HG02763 (cell line): ENCODE measurements around the gene ABCA13.

Source experiments
- ATAC-seq: cut with Tn5 transposase; IDR thresholded peaks from one replicate; pipeline ENCODE4 v1.9.1; 2021; ENCODE audit warnings: mild to moderate bottlenecking, moderate library complexity; ENCODE audit not compliant: unreplicated experiment

The ABCA13 gene

DNA sequence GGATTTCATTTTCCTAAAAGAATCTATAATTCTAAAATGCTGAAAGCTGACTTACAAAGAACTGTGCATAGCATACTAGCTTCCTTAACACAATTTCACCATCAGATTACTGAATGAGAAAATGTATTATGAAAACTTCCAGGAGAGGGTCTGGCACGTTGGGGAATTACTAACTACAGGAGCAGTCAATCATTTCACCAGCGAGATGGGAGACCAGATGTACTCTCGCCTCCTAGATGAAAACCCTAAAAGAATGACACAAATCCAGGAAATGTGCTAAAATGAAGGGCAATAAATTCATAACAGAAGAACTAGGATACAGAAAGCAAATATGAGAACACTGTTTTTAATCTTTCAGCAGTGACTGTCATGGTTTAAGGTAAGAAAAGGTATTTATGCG lies 330.8 kb downstream of the ABCA13 start:
- ATAC-seq: no peak

GRCh38 chr7:48505051-48505450 lies 333.8 kb downstream of the ABCA13 start:
- no peak for ATAC-seq

GRCh38 chr7:48505466-48505865 lies 334.2 kb downstream of the ABCA13 start:
- no peak for ATAC-seq

- no peak for ATAC-seq
Measured at GRCh38 chr7:48506569-48506968, 335.3 kb downstream of the ABCA13 start.

- no peak for ATAC-seq
Measured at GRCh38 chr7:48511080-48511479, 339.8 kb downstream of the ABCA13 start.

GRCh38 chr7:48512892-48513291 lies 341.6 kb downstream of the ABCA13 start:
- no peak for ATAC-seq

DNA sequence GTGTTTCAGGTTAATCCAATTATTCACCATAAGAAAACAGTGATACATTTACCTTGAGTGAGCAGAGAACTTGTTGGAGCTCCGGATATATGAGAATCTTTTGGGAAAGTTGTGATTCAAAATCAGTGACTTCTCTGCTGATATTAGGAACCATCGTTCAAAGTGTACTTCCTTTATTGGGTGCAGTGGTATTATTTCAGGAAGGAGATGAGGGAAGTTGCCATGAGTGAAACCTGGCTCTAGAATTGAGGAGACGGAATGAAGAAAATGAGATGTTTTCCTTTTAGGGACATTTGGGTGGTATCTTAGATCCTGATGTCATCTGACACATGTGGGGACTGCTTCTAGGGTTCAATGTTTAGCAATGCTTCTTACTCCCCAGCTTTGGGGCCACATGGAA lies 343.9 kb downstream of the ABCA13 start:
- ATAC-seq: no peak

DNA sequence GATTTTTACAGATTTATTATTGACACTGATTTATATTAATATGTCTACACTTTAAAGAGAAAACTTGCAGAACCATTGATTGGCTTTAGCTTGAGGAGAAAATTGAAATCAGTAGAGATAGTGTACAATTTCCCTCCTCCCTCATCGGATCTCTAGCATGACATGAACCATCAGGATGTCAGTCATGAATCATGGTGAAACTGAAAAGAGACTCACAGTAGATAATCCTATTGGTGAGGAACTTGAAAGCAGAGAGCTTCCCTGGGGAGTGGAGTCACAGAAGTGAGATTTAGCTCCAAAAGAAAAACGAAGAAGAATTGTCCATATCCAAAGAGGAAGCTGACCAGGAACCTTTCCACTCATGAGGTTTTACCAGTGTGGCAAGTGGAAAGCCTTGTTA lies 346.8 kb downstream of the ABCA13 start:
- ATAC-seq: no peak

- no peak for ATAC-seq
Measured at GRCh38 chr7:48522692-48523091, 351.4 kb downstream of the ABCA13 start.

DNA sequence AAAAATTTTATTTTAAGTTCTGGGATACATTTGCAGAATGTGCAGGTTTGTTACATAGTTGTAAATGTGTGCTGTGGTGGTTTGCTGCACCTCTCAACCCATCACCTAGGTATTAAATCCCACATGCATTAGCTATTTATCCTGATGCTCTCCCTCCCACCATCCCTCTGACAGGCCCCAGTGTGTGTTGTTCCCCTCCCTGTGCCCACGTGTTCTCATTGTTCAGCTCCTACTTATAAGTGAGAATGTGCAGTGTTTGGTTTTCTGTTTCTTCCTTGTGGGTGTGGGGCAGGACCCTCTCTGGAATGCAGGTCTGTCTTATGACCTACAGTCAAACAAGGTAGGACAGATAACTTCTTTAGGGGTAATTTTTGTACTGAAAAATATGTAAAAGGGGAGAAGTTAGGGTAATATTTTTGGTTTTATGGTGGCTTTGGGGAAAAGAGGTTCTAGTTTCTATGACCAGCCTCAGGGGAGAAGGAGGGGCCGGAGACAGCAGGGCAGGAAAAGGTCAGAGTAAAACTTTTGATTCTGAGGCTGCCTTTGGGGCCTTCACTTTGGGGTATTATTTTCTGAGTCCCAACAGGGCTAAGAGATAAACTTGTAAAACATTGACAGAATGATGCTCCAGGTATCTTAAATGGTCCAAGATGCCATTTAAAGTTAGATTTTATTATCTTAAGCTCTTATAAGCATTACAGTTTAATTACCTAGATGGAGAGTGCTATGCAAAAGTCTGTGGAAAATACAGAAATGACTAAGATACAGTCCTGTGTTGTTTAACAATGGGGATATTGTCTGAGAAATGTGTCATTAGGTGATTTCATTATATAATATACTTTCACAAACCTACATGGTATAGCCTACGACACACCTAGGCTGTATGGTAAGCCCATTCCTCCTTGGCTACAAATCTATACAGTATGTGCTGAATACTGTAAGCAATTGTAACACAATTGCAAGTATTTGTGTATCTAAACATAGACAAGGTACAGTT lies 354.8 kb downstream of the ABCA13 start:
- ATAC-seq: no peak

- ATAC-seq: no peak
Measured at GRCh38 chr7:48528646-48529045, 357.4 kb downstream of the ABCA13 start.

- no peak for ATAC-seq
Measured at GRCh38 chr7:48537561-48537960, 366.3 kb downstream of the ABCA13 start.

DNA sequence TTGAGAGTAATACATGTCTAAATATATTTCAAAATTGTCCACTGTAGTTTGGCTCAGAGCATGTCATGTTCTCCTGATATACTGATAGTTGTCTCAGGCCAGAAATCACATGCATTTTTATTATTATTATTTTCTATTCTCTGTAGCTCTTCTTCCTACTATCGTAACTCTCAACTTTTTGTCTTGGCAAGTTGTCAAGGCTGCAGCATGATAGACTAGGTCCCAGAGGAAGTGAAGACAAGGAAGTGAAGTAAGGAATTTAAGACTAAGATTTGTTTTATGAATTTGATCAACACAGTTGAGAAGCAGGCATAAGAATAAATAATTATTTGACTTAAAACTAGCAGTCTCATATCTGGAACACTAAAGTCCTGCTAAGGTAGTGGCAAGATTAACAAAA lies 369.5 kb downstream of the ABCA13 start:
- no peak for ATAC-seq

GRCh38 chr7:48548667-48549066 lies 377.4 kb downstream of the ABCA13 start:
- no peak for ATAC-seq

DNA sequence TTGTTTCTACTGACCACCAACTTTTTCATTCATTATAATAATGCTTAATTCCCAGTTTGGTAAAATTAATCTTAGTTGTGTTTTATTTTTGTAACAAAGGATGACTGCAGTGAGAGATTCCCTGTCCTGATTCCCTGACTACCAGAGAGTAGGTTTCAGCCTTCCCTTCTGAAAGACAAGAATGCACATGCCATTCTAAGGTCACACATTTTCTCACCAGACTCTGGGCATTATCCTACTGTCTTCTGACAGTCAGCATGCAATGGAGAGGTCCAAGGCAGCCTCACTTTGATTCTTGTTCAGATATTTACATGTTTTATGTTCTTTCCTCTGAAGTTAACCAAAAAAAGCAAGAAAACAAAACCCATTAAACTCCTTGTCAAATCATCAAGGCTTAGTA lies 380.4 kb downstream of the ABCA13 start:
- no peak for ATAC-seq

- ATAC-seq: no peak
Measured at GRCh38 chr7:48563334-48563733, 392.1 kb downstream of the ABCA13 start.

- no peak for ATAC-seq
Measured at GRCh38 chr7:48575516-48575915, 404.3 kb downstream of the ABCA13 start.

DNA sequence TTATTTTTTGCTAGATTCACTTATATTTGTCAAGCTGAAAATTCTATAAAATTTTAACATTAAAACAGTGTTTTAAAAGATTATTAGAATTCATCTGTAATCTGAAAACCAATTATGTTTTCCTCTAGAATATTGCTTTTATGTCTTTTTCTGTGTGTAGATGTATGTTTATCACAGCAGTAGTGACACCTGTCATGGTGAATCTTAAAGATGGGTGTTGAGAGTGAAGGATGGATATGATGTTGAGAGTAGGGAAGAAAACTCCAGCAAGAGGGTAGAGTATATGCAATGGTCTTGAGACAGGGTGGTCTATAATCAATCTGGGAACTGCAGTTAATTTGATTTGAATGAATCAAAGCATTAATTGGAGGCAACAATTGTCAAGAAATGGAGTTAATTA lies 416.2 kb downstream of the ABCA13 start:
- no peak for ATAC-seq

DNA sequence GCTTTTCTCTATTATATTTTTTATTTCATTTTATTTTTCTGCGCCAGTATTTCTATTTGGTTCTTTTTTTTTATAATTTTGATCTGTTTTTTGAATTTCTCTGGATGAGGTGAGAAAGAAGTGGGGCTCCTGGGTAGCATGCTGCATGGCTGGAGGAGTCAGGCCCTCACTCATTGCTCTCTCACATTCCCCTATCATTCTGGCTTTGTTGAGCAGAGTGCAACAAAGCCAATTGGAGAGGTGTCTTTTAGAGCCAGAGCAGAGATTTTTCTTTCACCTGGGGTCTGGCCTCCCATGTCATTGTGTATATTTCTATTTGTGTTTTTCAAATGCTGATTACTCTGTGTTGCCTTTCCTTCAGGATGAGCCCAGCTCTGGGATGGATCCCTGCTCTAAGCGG lies 423.1 kb downstream of the ABCA13 start:
- no peak for ATAC-seq

DNA sequence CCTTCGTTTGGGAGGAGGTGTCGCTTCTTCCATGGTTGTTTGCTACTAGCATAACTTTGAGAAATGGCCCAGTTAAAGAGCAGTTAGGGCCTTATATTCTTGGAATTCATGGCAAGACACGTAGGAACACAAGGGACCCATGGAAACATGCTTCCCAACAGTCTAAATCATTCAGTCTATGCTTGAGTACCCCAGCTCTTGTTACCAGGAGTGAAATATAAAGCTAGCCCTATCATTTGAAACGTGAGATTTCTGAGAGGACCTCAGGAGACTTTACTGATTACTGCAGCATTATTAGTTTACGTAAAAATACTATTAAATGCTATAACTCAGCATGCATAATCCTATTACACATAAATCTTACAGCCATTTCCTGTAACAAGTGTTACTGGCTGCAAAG lies 424.5 kb downstream of the ABCA13 start:
- no peak for ATAC-seq

- no peak for ATAC-seq
Measured at GRCh38 chr7:48610705-48611104, 439.4 kb downstream of the ABCA13 start.

DNA sequence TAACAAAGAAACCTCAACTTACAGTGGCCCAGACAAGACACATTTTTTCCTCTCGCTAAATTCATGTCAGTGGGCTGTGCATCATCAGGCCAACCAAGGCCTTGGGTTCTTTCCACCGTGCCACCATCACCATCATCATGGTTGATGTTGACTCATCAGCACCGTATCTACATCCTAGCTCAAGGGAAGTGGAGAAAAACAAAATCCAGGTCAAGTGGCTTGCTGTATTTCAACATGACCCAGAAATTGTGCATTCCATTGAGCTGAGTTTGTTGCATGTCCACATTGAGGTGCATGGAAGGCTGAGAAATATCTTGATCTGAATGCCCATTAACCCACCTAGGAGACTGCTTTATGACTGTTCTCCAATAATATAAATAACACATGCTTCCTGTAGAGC lies 440.7 kb downstream of the ABCA13 start:
- no peak for ATAC-seq

DNA sequence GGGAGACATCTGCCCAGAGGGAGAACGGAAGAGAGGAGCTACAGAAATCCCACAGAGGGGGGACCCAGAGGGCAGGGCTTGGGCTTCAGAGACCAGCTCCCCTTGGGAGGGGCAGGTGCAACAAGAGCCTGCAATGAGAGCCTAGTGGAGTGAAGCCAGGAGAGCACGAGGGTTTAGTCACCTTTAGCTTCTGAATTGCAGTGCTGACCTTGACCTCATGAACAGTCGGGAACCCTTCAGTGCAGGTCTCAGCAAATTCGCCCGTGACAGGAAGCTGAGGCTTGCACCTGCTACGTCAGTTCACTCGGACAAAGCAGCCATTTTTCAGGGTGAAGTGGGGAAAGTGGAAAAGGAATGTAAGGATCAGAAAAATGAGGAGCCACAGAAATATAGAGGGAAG lies 446.2 kb downstream of the ABCA13 start:
- no peak for ATAC-seq
